Measurements from ENCODE around the gene GOLT1A.
"Not testable (repeated sequence)": the region's sequence is repeated elsewhere in the genome, so short reads cannot be mapped to it uniquely, and the experiment has no call there.

The GOLT1A gene

DNA sequence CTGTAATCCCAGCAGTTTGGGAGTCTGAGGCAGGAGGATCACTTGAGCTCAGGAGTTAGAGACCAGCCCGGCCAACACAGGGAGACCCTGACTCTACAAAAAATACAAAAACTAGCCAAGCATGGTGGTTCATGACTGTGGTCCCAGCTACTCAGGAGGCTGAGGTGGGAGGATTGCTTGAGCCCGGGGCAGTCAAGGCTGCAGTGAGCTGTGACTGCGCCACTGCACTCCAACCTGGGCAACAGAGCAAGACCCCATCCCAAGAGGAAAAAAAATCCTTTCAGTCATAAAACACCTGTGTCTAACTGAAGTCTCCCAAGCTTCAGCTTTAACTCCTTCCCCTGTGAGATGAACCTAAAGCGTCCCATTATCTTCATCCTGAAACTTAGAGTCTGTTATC, 33.1 kb upstream of the GOLT1A start:
- no peak for FAIRE-seq

DNA sequence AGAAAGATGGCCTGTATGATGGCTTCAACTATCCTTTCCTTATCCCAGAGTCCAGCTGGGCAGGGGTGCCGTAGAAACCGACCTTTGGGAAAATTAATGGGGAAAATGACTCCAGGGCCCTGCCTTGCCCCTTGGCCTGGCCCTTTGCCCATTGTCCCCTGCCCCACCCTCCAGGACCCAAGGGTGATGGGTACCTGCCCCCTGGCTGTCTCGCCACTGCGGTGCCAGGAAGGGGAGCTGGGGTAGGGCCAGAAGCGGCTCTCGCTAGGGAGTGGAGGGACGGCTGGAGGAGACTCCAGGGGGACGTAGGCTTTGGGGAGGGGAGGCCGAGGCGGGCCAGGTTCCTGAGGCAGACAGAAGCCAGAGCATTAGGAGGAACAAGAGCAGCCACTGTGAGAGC, 29.1 kb upstream of the GOLT1A start:
- no peak for FAIRE-seq

DNA sequence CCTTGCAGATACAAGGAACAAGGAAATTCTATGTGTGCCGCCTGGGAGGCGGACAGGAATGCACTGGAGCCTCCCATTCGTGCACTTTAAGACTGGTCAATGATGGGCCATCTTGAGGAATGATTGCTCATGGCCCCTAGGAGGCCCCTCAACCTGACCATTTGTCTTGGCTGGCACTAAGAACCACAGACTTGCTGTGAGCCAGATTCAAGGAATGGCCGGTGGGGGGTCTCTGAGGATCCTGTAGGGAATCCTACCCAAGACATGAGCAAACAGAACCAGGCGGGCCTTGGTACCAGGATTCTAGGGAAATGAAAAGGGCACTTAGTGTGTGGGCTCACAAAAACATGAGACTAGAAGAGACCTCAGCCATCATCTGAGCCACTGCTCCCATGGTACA, 28.1 kb upstream of the GOLT1A start:
- no peak for FAIRE-seq

DNA sequence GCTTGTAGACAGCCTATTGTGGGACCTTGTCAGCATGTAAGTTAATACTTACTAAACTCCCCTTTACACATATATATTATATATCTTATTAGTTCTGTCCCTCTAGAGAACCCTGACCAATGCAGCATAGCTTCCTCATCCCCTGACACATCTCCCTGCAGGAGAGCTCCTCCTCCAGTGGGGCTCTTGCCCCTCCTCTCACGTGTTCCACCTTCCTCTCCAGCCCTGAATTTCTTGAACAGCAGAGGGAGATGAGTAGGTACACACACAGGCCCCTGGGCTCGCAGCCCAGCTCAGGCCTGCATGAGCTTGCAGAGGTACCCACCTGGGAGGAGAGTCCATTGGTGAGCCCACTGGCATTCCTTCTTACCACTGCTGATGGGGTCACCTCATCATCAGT, 27.3 kb upstream of the GOLT1A start:
- no peak for FAIRE-seq

DNA sequence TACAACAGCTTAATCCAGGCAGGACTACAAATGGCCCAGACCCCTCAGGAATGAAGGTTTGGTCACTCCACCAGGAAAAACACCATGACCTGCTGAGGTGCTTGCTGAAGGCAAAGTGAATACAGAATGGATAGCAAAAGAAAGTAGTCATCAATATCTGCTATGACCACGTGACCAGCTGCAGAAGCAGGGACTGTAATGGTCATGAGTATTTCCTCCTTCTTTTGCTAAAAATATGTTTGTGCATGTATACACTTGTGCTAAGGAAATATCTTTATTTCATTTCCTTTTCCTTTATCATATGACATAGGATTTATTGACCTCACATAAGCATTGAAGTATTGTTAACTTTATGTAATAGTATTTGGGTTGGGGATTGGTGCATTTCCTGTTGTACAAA, 26.4 kb upstream of the GOLT1A start:
- no peak for FAIRE-seq

DNA sequence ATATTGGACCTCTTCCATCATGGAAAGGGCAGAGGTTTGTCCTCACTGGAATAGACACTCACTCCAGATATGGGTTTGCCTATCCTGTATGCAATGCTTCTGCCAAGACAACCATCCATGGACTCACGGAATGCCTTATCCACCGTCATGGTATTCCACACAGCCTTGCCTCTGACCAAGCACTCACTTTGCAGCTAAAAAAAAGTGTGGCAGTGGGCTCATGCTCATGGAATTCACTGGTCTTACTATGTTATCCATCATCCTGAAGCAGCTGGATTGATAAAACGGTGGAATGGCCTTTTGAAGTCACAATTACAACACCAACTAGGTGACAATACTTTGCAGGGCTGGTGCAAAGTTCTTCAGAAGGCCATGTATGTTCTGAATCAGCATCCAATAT, 25.6 kb upstream of the GOLT1A start:
- FAIRE-seq, result not testable (repeated sequence)

DNA sequence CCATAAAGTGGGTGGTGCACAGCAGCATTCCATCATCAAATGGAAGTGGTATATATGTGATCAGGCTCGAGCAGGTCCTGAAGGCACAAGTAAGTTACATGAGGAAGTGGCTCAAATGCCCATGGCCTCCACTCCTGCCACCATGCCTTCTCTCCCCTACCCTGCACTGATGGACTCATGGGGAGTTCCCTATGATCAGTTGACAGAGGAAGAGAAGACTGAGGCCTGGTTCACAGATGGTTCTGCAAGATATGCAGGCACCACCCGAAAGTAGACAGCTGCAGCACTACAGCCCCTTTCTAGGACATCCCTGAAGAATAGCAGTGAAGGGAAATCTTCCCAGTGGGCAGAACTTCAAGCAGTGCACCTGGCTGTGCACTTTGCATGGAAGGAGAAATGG, 24.7 kb upstream of the GOLT1A start:
- FAIRE-seq, result not testable (repeated sequence)

DNA sequence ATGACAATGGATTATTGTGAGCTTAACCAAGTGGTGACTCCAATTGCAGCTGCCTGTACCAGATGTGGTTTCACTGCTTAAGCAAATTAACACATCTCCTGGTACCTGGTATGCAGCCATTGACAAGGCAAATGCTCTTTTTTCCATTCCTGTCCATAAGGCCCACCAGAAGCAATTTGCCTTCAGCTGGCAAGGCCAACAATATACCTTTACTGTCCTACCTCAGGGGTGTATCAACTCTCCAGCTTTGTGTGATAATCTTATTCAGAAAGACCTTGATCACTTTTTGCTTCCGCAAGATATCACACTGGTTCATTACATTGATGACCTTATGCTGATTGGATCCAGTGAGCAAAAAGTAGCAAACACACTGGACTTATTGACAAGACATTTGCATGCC, 23.7 kb upstream of the GOLT1A start:
- FAIRE-seq, result not testable (repeated sequence)

DNA sequence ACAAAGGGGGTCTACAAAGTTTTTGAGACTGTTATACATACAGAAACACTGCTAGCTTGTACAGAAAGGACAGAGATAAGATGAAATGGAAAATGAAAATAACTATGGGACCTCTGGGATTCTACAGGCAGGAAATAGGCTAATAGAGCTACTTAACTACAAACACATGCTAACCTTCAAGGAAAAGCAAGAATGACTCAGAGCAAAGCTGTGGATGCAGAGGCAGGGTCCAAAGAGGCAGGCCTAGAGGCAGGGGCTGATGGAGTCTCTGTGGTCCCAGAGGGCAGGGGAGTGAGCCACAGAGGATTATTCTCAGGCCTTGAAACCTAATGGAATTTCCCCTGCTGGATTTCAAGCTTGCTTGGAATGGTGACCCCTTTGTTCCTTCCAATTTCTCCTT, 18.7 kb upstream of the GOLT1A start:
- FAIRE-seq, result no peak

DNA sequence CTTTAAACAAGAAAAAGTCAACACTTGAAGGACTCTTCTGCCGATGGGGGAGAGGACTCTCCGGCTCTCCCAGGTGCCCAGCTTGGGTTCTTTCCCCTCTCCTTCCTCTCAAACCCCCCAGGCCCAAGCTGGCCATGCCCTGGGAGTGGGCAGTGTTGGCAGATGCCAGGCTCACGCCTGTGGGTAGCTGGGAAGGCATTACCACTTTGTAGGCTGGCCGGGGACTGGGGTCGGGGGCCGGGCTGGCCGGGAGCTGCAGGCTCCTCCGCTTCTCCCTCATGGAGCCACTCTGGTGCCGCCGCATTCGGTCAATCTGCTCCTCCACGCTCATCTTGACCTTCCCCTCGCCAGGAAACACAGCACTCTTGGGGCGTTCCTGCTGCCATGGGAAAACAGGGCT, 16.4 kb upstream of the GOLT1A start:
- FAIRE-seq, result no peak

DNA sequence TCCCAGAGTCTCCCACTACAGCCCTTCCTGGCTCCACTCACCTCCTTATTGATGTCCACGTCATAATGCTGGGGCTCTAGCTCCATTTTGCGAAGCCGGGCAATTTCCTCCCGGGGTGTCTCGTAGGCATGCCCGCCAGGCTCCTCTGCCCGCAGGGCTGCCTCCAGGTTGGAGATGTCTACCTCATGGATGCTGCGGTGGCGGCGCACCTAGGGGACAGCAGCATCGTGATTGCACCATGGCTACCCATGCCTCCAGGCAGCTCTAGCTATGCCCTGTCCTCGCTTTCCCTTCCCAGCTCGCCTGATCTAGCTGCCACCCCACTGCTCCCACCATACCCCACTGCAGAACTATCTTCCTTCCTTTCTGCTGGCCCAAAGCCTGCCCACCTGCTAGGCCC, 15.1 kb upstream of the GOLT1A start:
- no peak for FAIRE-seq

DNA sequence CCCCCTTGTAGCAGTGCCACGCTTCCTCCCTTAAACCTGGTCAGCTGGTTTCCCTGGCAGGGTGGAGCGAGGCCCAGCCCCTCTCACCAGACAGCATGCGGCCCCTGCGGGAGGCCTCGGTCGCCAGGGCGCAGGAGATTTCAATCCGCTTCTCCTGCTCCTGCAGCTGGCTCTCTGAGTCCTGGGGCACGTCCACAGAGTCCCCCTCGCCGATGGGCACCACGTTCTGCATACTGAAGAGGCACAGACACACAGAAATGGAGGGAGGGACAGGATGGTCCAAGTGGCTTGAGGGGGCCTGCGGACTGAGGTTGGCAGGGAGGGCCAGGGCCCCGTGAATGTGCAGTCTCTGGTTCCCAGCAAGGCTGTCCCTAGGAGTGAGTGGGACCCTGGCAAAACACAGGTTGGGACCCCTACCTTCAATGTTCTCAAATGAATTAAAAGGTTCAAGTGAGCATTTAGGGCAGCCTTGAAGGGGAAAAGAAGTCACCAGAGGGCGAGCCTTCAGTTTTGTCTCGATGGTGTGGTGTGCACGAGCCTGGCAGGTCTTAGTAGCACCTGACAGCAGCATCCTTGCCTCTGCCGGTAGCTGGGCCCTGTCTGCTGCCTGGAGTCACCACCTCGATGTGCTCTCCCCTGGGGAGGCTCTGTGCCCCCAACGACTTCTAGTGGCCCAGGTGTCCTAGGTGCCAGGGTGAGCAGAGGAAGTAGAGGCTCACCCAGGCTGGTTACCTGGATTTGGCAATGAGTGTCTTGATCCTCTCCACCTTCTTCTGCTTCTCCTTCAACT, 14.4 kb upstream of the GOLT1A start:
- no peak for FAIRE-seq

DNA sequence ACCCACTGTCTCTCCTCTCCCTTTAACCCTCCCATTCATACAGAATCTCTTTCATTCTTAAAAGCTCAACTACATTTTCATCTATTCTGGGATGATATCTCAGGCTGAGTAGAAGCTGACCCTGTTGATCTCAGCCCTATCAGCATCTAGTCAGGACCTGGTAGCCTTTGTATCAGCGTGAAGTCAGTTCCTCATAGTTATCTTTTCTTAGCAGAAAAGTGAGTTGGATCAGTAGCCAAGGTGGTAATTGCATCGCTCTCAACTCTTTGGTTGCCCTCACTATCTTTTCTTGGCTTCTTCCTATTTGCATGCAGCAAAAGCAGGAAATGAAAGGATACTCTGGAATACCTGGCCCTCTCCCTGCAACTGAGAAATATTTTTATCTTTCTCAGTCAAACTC, 13.6 kb upstream of the GOLT1A start:
- no peak for FAIRE-seq

DNA sequence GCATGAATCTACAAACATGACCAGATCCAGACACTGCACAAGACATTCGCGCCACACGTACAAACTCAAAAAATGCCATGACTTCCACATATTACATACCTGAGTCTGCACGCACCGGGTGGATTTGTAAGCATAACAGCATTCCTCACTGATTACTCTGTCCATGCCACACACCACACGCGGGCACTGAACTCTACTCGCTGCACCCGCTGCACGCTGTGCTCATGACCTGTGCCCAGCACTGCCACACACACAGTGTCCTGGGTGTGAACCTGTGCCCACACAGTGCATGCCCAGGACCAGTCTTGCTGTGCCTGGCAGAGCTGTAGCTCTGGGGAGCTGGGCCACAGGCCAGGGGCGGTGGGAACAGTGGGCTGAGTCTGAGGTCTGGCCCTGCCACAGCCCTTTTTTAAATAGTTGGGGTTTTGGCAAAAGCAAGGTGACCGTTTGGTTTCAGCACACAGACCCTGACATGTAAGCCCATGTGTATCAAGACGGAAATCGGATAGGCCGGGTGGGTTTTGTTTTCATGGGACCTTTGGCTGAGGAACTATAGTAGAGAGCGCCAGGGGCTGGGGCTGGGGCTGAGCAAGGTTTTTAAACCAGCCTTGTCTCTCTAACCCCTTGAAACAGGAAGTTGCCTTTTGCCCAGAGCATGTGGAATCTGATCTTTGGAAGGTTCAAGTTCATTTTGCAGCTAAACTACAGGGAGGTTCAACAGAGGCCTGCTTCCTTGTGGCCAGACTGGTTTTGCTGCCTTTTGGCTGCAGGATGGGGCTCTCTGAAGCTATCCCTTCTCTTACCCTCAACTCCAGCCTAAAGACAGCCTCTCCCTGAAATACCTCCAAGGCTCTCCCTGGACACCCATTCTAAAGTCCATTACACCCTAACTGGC, 12.3 kb upstream of the GOLT1A start:
- FAIRE-seq, result no peak

DNA sequence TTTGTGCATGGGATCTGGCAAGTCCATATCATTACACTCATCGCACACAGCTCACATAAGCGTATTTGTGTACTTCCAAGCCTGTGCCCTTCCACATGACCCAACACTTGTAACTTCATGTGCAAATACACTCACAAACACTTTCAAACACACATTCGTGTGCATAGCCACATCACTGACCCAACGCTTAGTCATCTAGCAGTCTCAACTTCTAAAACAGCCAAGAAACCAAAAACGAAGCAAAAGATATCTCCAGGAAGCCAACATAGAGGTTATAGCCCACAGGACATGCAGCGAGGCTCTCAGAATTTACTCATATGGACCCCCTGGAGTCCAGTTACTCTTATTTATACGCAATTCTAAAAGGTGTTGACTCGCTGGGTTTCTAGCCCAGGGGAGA, 10.9 kb upstream of the GOLT1A start:
- no peak for FAIRE-seq

DNA sequence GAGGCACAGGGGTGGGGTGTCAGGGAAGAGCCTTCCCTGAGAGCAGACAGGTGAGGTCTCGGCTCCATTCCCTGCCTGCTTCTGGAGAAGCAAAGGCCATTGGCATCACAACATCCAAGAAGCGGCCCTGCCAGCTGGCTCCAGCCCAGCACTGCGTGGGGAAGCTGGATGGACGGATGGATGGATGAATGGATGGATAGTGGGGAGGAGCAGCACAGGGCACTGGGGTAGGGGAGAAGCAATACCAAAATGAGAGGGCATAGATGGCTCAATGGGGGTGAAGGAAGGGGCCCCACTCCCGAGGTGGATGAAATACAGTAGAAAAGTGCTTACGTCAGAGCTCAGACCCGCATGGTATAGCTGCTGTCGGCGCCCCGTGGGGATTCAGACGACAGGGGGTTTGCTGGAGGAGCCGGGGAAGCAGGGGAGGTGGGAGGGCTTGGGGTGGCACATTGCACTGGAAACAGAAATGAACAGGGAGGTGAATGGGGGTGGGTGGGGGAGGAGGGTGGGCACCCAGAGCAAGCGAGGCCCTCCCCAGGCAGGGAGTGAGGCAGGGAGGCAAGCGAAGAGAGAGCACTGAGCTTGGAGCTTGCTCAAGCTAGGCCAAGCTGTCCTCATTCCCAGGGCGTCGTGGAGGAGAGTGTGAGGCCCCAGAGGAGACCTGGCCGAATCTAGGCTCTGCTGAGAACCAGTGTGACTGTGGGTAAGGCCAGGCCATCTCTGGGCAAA, 9.5 kb upstream of the GOLT1A start:
- FAIRE-seq, result no peak

DNA sequence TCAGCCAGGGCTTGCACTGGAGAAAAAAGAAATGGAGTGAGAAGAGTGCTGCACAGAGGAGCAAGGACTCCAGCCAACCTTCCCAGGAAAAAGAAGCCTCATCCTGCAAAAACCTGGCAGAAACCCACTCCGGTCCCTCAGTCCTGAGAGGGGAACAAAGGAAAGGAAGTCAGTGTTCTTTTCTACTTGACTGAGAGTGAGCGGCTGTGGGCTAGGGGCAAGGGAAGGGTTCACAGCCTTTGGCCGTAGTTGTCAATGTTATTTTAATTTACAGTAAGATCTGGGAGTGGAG, 8.9 kb upstream of the GOLT1A start:
- no peak for FAIRE-seq

DNA sequence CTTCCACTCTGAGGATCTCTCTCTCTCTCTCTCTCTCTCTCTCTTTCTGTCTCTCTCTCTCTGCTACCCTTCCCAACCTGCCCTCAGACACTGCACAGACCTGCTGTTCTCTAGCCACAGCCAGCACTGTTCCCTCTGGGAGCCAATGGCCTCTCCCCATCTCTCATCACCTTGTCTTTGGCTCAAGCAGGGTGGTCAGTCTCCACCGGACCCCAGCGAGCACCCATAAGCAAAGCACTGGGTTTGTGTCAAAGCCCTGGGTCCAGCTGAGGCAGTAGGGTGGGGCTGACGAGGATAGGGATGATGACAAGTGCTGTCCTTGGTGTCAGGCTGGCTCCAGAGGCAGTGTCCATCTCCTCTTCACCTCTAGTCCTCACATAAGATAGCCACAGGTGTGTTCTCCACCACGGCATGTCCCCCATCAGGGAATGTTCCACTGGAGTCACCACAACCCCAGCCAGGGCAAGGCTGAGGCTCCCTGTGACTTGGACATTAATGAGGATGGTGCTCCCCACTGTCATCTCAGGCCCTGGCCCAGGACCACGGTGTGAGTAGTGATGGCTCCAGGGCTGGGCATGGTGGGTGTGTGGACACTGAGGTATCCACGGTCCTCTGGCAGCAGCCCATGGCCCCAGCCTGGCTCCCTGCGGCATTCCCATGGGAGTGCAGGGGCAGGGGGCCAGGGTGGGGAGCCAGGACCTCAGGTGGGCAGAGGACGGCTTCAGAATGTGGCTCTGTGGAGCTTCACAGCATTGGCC, 8.4 kb upstream of the GOLT1A start:
- no peak for FAIRE-seq

DNA sequence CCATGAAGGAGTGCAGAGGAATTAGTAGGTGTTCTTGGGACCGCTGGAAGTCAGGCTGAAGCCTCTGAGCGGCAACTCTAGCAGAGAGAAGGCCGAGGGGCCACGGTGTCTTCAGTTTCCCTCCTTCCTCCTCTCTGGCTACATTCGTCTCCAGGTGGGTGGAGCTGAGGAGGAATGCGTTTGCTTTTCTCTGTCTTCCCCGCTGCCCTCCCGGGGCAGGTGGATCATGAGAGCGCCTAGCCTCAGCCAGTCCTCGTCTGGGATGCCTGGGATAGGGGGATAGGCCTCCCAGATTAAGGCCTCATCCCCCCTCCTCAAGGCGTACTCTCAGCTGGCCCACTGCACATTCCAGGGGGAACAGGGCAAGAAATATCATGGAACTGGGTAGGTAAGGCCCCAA, 7.5 kb upstream of the GOLT1A start:
- no peak for FAIRE-seq

DNA sequence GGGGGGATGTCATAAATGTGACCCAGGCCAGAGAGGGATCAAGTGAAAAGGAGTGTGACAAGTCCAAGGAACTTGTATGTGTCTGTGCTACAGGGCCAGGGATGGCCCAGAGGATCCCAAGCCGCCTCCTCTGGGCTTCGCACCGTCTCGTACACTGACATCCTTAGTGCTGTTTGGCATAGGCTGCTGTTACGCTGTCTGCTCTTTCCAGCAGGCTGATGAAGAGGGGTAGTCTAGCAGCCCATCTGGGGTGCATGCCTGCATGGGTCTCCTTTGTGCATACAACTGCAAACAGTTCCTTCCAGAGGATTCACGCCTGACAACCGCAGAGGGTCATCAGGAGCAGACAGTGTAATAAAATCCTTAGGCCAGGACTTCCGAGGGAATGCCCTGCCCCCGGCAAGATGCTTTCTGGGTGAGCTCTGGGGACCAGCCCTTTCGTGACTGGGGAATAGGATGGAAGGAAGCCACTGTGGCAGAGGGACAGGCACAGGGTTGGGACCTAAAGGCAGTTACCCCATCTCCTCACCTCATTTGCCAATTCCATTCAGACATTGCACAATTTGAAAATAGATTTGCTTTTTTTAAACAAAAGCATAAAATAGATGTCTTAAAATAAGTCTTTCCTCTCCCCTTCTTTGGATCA, 6.3 kb upstream of the GOLT1A start:
- FAIRE-seq, result no peak

DNA sequence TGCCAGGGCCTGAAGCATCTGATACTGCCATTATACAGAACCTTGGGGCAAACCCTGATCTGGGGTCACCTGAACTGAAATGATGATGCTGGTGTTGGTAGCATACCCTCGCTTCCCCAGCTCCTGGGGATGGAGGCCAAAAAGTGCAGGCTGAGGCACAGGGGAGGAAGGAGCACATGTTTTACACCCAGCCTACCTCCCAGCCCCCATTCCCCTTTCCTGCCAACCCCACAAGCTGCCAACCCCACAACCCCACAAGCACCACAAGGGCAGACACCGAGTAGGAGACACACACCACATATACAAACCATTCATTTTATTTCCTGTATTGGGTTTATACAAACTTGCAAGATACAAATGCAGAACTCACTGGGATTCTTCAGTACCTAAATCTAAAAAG, 4.8 kb upstream of the GOLT1A start:
- FAIRE-seq, result no peak

DNA sequence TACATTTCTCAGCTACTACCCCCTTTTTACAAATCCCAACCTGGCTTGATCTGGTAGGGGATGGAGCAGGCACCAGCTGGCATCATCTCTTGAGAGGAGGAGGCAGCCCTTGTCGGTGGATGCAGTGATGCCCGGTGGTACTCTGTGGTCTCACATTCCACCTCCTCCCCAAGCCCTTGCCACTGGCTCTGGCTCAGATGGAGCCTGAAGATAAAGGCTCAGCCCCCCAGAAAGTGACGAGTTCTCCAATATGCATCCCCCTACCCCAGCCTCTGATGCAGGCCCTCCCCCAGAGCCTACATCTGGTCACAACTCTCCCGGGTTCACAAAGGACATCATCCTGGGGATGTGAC, 3.8 kb upstream of the GOLT1A start:
- no peak for FAIRE-seq

All from endometrium (tissue), 2 donors.